Thymus (tissue), 11 donors: ENCODE measurements around the gene ZFP64. TPM values are rescaled to one million over a fixed set of nuclear protein-coding genes. Genes with fewer than 3 reads are reported as not detected.
A peak's percentile ranks its signal among the peaks of the same experiment; 100 is the strongest.

Experiments
- DNase-seq, 9 donors: peaks; one replicate each; pipeline ENCODE4 v3.0.0-alpha.2; 2013; ENCODE audit warnings: low spot score in 9 of 9, low read depth in 6 of 9, missing footprints in 1 of 9
- H3K27ac ChIP-seq, 2 donors: one replicate each; pipeline ENCODE4 v1.5.1; 2013; ENCODE audit warnings: control low read depth in 1 of 2, low read depth in 1 of 2, low read length in 1 of 2, mild to moderate bottlenecking in 1 of 2, moderate library complexity in 1 of 2
- H3K27me3 ChIP-seq, 2 donors: one replicate each; pipeline ENCODE4 v1.5.1; 2013; ENCODE audit warnings: low read length in 1 of 2; ENCODE audit not compliant: control insufficient read depth in 2 of 2, insufficient read depth in 1 of 2
- H3K36me3 ChIP-seq, 2 donors: one replicate each; pipeline ENCODE4 v1.5.1; 2013; ENCODE audit warnings: low read length in 1 of 2, mild to moderate bottlenecking in 1 of 2, moderate library complexity in 1 of 2; ENCODE audit not compliant: control insufficient read depth in 2 of 2, insufficient read depth in 2 of 2
- H3K4me1 ChIP-seq, 2 donors: one replicate each; pipeline ENCODE4 v1.5.1; 2013; ENCODE audit warnings: low read length in 2 of 2; ENCODE audit not compliant: control insufficient read depth in 2 of 2, insufficient read depth in 2 of 2
- H3K4me3 ChIP-seq, 2 donors: one replicate each; pipeline ENCODE4 v1.5.1; 2013; ENCODE audit warnings: low read length in 2 of 2, control low read depth in 1 of 2, mild to moderate bottlenecking in 1 of 2
- H3K9me3 ChIP-seq, 2 donors: one replicate each; pipeline ENCODE4 v1.5.1; 2013; ENCODE audit warnings: low read length in 1 of 2, mild to moderate bottlenecking in 1 of 2; ENCODE audit not compliant: control insufficient read depth in 2 of 2, insufficient read depth in 1 of 2
- WGBS: extraction: QIAGEN DNeasy Blood & Tissue Kit; methylation state at CpG from one replicate; pipeline ENCODE4 v1.1.7; 2013; 5-methylcytosine and 5-hydroxymethylcytosine counted together
- polyA plus RNA-seq: library from polyadenylated mRNA; stranded (reverse); fragments of 200-250 nt; gene quantifications from one replicate; pipeline ENCODE4 v1.2.3, GENCODE V29; 2013
- total RNA-seq: library from RNA; stranded (reverse); fragments of 120-200 nt; gene quantifications from one replicate; pipeline ENCODE4 v1.2.4, GENCODE V29; 2013
- donor health status: healthy.

ZFP64 gene
- total and polyA plus RNA-seq, 2 donors = 6.1 to 6.2 TPM

- no peak for DNase-seq
- H3K27me3 ChIP-seq = no peaks in the 10 kb centered on the region
- no peak overlapping the region for H3K27ac ChIP-seq
- no peaks in the 10 kb centered on the region for H3K4me1 ChIP-seq
- no peak overlapping the region for H3K4me3 ChIP-seq
- WGBS = 96% methylated on average over 39 of the region's 39 CpGs
- no peaks in the 10 kb centered on the region for H3K9me3 ChIP-seq
- H3K36me3 ChIP-seq = no peaks in the 10 kb centered on the region
Observed at GRCh38 chr20:52210037-52210990, 18.7 kb upstream of the ZFP64 start.

DNA sequence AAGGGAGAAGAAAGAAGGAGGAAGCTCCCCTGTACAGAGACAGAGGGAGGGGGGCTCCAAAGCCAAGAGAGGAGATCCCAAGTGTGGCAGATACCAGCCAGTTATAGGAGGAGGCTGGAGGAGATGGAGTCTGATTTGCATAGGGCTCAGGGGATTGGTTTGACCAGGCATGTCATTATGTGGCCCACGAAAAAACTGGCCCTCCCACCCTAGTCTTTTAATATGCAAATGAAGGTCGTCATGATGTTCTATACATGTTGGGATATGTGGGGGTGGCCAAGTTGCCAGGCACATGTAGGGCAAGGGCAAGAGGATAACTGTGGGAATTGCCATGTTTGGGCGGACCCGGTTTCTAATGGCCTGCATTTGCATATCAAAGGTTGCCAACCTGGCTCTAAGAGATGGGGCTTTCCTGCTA is 17.6 kb upstream of the ZFP64 start:
- Histone ChIP-seq H3K36me3 (no peaks in the 10 kb centered on the region), H3K27me3 (no peaks in the 10 kb centered on the region)
- 50% methylated on average over 4 of the region's 4 CpGs for WGBS

GRCh38 chr20:52207020-52207810 is 15.6 kb upstream of the ZFP64 start:
- WGBS = 96% methylated on average over 3 of the region's 3 CpGs
- no peak for DNase-seq

More for the DNA sequence above, 17.6 kb upstream of the ZFP64 start:
- Histone ChIP-seq H3K4me1 (no peaks in the 10 kb centered on the region), H3K4me3 (no peak overlapping the region), H3K9me3 (no peaks in the 10 kb centered on the region), H3K27ac (no peak overlapping the region)
- DNase-seq = no peak

DNA sequence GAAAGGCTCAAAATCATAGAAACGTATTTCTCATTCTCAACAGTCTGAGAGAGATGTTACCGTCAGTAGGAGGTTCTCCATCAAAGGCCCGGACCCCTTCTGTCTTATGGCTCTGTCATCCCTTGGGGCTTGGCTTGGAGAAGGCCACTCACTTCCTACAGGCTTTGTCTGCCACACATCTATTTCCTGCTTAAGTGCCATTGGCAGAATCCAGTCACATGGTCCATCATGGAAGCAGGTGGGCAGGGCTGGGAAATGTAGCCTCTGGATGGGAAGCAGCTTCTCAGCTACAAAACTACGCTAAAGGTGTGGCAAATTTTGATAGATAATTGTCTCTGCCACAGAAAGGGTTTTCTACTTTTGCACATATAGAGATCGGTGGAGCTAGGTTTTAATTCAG is 12.6 kb upstream of the ZFP64 start:
- WGBS = 98% methylated on average over 5 of the region's 5 CpGs
- H3K4me1 ChIP-seq = no peaks in the 10 kb centered on the region
- no peak for DNase-seq
- no peak overlapping the region for H3K27ac ChIP-seq
- H3K4me3 ChIP-seq = no peak overlapping the region
- no peaks in the 10 kb centered on the region for H3K9me3 ChIP-seq
- H3K27me3 ChIP-seq = no peaks in the 10 kb centered on the region
- no peaks in the 10 kb centered on the region for H3K36me3 ChIP-seq

More at GRCh38 chr20:52207020-52207810, 15.6 kb upstream of the ZFP64 start:
- no peaks in the 10 kb centered on the region for H3K9me3 ChIP-seq
- H3K27ac ChIP-seq = no peak overlapping the region
- no peaks in the 10 kb centered on the region for H3K4me1 ChIP-seq
- no peaks in the 10 kb centered on the region for H3K36me3 ChIP-seq
- no peaks in the 10 kb centered on the region for H3K27me3 ChIP-seq
- H3K4me3 ChIP-seq = no peak overlapping the region

DNA sequence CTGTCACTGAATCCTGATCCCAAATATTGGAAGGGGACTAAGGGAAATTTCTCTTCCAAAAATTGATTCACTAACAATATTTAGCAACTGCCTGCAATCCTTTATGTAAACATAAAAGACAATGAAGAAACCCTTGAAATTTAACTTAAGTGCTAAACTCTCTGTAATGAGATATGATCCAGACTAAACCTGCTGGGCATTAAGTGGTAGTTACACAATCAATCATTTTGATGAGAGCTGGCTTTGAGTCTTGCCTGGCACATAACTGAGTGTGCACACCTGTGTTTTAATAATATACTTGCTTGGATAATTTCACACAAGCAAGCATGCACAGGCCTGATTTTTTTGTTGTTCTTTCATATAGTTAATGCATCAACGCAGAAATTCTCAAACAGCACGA is 9.8 kb upstream of the ZFP64 start:
- H3K4me1 ChIP-seq = no peaks in the 10 kb centered on the region
- WGBS = 91% methylated on average over 2 of the region's 2 CpGs

DNA sequence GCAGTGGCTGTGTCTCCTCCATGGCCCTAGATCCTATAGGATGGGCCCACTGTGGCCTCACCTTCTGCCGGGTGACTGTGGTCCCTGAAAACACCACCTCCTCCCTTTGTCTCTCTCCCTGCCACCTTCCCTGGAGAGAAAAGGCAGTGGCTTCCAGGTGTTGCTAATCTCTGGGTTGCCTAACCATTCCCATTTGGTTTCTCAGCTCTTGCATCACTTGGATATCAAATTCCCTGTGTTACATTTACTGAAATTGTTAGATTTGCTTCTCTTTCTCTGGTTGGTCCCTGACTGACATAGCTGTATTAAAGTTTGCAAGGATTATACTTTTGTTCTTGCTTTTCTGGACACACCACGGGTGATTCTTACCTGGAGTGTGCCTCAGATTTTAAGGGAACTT is 9.3 kb upstream of the ZFP64 start:
- WGBS = 90% methylated on average over 2 of the region's 2 CpGs
- H3K9me3 ChIP-seq = no peaks in the 10 kb centered on the region
- H3K27me3 ChIP-seq = no peaks in the 10 kb centered on the region
- H3K4me1 ChIP-seq = no peaks in the 10 kb centered on the region
- H3K36me3 ChIP-seq = no peaks in the 10 kb centered on the region
- H3K4me3 ChIP-seq = no peak overlapping the region
- no peak for DNase-seq
- H3K27ac ChIP-seq = peak overlapping the region in 1 of 2 donors; percentile 7

More for the DNA sequence above, 9.8 kb upstream of the ZFP64 start:
- H3K9me3 ChIP-seq = no peaks in the 10 kb centered on the region
- no peak overlapping the region for H3K4me3 ChIP-seq
- no peak overlapping the region for H3K27ac ChIP-seq
- H3K27me3 ChIP-seq = no peaks in the 10 kb centered on the region
- H3K36me3 ChIP-seq = no peaks in the 10 kb centered on the region
- DNase-seq = no peak

DNA sequence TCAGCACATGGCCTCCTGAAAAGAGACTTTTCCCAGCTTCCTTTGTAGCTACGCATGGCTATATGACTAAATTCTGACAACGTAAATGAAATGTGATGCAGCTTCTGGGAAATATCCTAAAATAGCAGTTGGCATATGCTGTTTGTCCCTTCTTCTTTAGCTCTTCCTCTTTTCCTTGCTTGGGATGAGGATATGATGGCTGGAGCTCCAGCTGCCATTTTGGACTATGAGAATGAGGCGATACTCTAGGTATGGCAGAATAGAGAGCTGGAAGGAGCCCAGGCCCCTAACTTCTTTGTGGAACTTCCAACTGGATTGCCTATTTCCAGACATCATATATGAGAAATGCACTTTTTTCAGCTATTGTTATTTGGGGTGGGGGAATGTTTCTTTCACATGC is 5.3 kb upstream of the ZFP64 start:
- Histone ChIP-seq H3K27me3 (no peaks in the 10 kb centered on the region), H3K4me1 (peaks cover 0 to 5% of the 10 kb centered on the region in 2 donors), H3K9me3 (no peaks in the 10 kb centered on the region), H3K36me3 (no peaks in the 10 kb centered on the region), H3K4me3 (no peak overlapping the region), H3K27ac (no peak overlapping the region)
- no peak for DNase-seq
- 98% methylated on average over 3 of the region's 3 CpGs for WGBS

DNA sequence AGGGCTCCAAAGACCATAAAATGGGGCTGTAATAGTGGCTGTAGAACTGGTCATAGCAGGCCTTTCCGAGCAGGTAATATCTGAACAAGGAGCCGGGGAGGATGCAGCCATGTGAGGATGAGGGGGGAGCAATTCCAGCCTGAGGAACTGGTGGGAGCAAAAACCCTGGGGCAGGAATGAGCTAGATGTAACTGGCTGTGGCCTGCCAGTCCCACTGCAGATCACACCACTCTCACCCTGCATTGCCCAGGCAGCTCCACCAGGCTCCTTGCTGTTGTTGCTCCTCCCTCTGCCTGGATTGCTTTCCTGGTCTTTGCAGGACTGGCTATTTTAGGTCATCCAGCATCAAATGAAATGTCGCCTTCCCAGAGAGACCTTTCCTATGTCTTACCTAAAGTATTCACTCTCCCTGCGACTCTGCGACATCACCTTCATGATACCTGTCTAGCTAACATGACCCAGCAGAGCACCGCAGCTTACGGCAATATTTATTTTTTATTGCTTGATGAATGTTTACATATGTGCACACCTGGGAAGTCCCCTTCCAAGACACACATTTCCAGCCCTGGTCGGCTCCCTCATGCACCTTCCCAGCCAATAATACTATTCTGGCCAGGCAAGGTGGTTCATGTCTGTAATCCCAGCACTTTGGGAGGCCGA is 2.4 kb upstream of the ZFP64 start:
- H3K4me3 ChIP-seq = no peak overlapping the region
- peaks cover 0 to 10% of the 10 kb centered on the region in 2 donors for H3K4me1 ChIP-seq
- no peaks in the 10 kb centered on the region for H3K27me3 ChIP-seq
- WGBS = 97% methylated on average over 9 of the region's 9 CpGs
- no peak overlapping the region for H3K27ac ChIP-seq
- no peaks in the 10 kb centered on the region for H3K36me3 ChIP-seq
- no peak for DNase-seq
- H3K9me3 ChIP-seq = no peaks in the 10 kb centered on the region
